CD4-positive, alpha-beta T cell treated with Interleukin-10 for 1 hour (primary cell): ENCODE results near the gene KIAA2012.

Source experiments
- DNase-seq: peaks from one replicate; pipeline ENCODE4 v3.0.0-alpha.2; 2020

The KIAA2012 gene

DNA sequence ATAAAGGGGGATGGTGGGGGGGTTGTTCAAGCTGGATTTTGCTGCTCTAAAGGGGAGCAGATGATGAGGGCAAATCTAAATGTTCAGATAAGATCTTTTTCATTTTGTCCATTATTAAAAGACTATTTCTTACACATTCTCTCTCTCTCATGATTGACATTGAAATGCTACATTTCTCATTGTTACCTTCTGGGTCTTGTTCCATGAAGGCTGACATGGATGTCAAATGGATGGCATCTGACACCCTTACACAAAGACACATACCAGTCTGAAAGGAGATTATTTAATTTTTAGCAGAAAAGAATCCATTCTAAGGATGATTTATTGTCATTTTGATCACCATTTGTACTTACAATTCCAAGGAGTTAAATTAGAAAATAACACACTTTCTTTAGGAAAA is 28.3 kb upstream of the KIAA2012 start:
- DNase-seq = no peak

DNA sequence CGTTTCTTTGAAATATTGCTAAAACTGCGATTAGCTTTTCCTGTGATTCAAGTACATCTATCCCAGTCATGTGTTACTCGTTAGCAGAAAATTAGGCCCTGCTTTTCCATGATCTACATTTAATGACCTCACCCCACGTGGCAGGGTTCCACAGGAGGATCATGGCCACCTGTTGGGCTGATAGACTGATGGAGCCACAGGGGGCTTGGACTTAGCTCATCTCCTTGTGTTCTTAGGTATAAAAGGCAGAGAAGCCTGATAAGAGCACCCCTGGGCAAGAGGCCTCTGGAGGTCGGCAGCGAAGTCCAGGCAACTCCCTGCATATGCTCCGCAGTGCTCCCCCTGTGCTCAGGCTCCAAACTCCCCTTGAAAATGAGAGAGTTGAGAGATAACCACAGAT is 26.5 kb upstream of the KIAA2012 start:
- DNase-seq = no peak

DNA sequence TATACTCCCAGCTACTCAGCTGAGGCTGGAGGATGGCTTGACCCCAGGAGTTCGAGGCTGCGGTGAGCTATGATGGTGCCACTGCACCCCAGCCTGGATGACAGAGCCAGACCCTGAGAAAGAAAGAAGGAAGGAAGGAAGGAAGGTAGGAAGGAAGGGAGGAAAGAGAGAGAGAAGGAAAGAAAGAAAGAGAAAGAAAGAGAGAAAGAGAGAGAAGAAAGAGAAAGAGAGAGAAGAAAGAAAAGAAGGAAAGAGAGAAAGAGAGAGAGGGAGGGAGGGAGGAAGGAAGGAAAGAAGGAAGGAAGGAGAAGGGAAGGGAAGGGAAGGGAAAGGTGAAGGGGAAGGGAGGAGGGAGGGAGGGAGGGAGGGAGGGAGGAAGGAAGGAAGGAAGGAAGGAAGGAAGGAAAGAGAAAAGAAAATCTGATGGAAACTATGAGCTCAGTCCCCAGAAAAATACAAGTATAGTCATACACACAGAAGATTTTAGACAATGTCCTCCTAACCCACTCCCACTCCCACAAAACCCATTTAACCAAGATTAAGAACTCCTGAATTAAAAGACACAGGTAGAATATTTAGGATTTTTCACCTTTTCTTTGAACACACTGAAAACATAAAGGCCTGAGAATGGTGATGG is 23.8 kb upstream of the KIAA2012 start:
- DNase-seq = no peak

GRCh38 chr2:202049840-202050239 is 23.2 kb upstream of the KIAA2012 start:
- no peak for DNase-seq

DNA sequence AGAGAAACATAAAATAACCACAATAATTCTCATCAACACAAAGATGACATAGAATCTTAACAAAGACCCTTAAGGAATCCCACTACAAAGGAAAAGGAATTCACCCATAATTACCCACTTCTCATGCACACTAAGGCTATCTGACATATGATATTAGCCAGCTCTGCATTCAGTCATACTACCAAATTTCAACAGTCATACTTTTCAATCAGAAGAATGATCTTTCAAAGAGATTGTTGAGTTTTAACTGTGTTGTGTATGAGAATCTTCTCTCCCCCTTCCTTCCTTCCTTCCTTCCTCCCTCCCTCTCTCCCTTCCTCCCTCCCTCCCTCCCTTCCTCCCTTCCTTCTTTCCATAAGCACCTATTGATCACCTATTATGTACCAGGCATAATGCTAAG is 22.4 kb upstream of the KIAA2012 start:
- no peak for DNase-seq

DNA sequence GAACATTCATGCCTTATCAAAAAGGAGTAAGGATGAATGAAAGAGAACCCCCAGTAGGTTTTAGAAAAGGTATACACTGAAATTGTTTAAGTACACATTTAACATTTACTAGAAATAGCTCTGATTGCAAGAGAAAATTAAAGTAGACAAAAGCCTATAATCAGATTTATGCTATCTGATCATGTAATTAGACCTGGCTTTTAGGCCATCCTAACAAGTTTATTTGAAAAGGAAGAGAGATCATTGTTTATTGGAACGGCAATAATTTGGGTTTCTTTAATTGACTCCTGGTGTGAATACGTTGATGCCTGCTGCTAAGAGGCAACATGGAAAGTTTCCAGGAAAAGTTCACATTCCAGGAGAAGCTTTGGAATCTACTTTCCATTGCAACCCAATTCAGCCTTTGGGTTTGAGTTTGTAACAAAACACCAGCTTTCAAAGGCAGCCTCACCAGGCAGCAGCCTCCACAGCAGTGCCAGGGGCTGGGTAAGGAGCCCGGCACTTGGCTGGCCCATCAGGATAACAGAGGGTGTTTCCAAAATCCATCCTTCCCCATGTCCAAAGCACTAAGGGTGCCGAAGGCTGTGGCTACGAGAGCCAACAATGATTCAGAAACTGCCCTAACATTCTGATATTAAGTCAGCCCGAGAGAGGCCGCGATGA is 21.4 kb upstream of the KIAA2012 start:
- no peak for DNase-seq

GRCh38 chr2:202052235-202052634 is 20.8 kb upstream of the KIAA2012 start:
- DNase-seq = no peak

- DNase-seq = no peak
Observed at GRCh38 chr2:202054679-202055078, 18.4 kb upstream of the KIAA2012 start.

DNA sequence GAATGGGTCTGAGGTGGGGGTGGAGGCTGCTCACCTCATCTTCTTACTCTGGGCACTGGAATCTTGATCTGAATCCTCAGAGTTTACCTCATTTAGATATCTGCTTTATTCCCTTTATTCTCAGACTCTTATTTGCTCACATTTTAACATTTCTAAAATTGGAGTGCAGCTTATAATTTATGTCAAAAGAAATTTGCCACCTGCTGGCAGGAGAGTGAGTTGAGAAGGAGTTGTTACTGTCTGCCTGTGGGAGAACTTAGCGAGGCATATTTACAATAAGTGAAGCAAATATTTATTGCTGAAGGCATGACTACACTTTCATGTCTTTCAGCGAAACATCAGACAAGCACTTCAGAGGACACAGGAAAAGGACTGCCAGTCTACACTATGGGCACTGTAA is 16.4 kb upstream of the KIAA2012 start:
- no peak for DNase-seq

- DNase-seq = no peak
Observed at GRCh38 chr2:202060218-202060617, 12.8 kb upstream of the KIAA2012 start.

DNA sequence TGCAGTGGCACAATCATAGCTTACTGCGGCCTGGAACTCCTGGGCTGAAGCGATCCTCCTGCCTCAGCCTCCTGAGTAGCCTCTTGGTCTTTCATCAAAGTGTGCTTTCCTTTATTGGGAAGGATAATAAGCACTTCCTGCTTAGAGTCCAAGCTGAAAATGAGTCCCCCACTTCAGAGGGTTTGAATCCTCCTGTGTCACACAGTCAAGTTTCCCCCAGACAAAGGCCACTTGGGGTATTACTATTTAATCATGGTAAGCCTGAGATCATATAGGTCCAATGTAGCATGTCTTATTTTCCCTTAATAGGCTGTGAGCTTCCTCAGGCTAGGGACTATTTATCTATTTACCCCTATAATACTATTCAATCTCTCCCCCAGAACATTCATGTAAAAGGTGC is 11.4 kb upstream of the KIAA2012 start:
- DNase-seq = no peak

DNA sequence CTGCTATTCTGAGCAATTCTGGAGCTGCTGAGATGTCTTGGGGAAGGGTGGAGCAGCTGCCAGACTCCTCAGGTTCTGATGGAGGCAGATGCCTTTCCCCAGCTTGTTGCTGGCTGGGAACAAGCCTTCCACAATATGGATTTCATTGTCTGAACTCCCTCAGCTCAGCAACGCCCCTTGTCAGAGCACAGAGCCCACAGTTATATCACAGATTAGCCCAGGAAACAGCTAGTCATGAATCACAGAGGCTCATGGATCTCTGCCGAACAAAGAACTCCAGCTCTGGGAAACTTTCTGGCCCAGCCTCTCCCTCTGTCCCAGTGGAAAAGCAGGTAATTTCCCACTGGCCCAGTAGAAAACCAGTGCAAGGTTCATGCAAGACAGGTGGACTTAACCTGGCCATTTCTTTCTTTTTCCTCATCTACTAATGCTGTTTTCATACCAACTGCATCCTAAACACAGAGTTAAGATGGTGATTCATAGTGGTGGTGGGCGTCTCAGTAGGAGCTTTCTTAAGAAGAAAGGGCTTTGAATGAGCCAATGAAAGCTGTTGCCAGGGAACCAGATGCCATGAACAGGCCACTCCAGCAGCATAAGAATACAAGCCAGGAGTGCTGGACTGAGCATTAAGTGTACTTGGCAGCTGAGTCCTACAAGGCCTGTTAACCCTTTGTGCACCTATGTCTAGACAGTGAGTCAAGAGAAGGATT is 8.7 kb upstream of the KIAA2012 start:
- no peak for DNase-seq

- no peak for DNase-seq
Observed at GRCh38 chr2:202064881-202065230, 8.2 kb upstream of the KIAA2012 start.

- no peak for DNase-seq
Observed at GRCh38 chr2:202065876-202066275, 7.2 kb upstream of the KIAA2012 start.

GRCh38 chr2:202066875-202067274 is 6.2 kb upstream of the KIAA2012 start:
- DNase-seq = no peak

GRCh38 chr2:202067589-202067988 is 5.5 kb upstream of the KIAA2012 start:
- no peak for DNase-seq

- no peak for DNase-seq
Observed at GRCh38 chr2:202069170-202070067, 3.6 kb upstream of the KIAA2012 start.

- DNase-seq = no peak
Observed at GRCh38 chr2:202071107-202071506, 1.9 kb upstream of the KIAA2012 start.

DNA sequence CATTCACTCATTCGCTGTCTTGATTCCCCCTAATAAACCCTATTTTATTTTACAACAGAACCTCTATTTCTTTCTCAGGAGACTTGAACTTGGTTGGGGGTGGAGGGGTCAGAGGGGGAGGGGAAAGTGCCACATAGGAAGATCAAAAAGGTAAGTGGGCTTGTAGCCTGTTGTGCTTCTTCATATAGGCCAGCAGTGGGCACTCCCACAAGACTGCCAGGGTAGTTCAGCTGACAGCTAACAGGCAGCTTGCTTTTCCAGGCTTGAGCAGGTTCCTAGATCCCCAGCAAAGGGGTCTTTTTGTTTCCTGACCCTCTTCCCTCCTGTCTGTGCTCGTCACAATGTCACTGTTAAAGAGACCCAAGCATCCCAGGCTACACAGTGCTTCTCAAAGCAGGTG is 829 bp upstream of the KIAA2012 start:
- DNase-seq = no peak

DNA sequence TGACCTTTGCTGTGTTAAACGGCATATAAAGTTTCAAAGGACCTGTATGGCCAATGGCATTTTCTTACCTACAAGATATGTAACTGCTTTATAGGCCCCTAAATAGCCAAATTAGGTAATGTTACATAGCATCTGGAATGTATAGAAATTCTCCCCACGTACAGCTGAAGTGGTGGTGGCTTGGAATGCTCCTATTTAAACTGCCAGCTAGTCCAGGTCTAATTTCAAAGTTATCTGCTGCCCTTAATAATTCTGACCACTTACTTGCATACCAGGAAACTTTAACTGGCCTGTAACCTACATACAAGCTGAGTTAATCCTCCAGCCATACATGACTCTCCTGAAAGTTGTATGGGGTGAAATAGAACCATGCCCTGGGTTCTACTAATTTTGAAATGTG is 1.3 kb downstream of the KIAA2012 start:
- DNase-seq = no peak

DNA sequence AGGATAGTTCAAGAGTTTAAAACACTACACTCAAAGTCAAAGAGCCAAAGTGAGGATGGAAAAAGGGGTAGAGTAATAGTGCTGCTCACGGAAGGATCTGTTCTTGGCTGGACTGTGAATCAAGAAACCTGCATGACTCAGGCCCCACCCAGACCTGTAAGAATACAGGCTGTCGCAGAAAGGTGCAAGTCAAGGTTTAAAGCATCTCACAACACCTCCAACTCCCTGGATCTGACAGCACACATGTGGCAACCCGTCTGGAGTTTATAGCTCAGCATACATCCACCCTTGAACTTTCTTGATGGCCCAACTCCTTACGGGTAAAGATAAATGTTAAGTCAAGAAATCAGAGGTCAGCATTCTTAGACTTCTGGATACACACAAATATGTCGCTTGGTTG is 6.3 kb downstream of the KIAA2012 start:
- no peak for DNase-seq

DNA sequence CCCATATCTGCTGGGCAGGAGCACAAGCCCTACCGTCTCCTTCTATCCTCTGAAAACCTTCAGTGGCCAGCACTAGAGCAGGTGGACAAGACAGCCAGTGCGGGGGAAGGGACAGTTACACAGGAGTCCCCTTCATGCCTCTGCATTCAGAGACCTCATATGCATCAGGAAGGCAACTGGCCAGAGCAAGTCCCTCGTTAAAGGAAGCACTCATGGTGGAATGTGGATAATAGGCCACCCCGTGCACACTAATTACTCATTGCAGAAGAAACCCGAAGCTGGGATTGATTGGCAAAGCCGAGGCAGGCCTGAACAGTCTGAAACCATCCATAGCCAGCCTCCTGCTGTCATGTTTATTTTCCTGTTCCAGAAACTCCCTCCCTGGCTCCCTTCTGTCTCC is 11.2 kb downstream of the KIAA2012 start:
- no peak for DNase-seq

DNA sequence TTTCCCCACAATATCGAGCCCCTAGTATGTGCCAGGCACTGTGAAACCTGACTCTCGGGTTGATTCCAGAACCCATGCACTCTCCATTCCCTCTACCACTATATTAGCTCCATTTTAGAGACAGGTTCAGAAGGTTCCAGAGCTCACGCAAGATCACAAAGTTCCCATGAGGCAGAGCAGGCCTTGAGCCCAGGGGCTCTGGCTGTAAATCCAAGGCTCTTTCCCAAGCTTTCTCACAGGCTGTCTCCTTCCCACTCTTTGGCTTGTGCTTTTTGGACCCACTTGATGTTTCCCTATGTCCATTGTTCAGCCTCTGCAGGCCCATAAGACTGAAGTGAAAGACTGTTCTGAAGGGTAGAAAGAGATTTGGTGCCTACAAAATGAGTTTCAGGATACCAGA is 15.7 kb downstream of the KIAA2012 start:
- no peak for DNase-seq

DNA sequence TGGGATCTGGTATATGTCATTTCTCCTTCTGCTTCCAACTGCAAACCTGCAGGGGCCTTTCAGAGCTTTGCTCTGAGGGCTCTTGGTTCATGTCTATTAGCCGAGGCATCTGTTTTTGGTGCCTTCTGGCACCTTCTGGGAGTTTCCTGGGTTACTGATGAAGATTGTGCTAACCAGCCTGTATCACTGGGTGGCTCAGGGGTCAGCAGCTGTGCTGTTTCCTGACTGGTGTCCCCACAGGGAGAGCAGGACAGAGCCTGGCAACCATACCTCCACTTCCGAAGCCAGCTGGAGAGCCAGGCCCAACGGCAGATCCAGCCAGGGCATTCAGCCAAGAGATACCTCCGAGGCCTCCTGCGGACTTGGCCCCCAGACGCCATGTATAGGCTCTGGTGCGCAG is 17.5 kb downstream of the KIAA2012 start:
- no peak for DNase-seq
